Heart left ventricle (tissue), 13 donors: ENCODE data around the gene FAM43B.

Source experiments
- CTCF ChIP-seq, 12 donors: fragments of 200-600 bp; sonication (generic) in 4 of 12; IDR thresholded peaks; one replicate each; pipeline versions ENCODE4 v1.5.0 to v1.8.0; 2018 to 2022; ENCODE audit warnings: antibody characterized with exemption in 12 of 12, mild to moderate bottlenecking in 5 of 12
- POLR2A ChIP-seq, 2 donors: fragments of 450-650 bp; IDR thresholded peaks; one replicate each; pipeline ENCODE4 v1.6.1; 2017; ENCODE audit warnings: antibody characterized with exemption in 2 of 2, mild to moderate bottlenecking in 2 of 2, moderate library complexity in 2 of 2
- donor health status: ischemic (EF 13 %, LVEDD 7.1; RV severe dilation, severe dysfunction).
- donor health status: DM: no; HTN: yes; CAD: no.
- donor health status: DM: no; HTN: no; CAD: no.
- donor health status: ischemic (EF 25% LVEDD 6.9; RV normal size, moderate dysfunction).
- donor health status: ischemic (EF 25% LVEDD 5.7; RV mildly dilated, moderate dysfunction).
- donor health status: ischemic (EF 35%, LVEDD 5.7; RV mildly dilated, moderate dysfunction).
- donor health status: nonischemic (EF 11% LVEDD 7.7; RV severe dilation, severe dysfunction).
- donor health status: DM: yes; HTN: yes; CAD: no.
- donor health status: PGD.
- donor health status: ischemic (EF 29% LVEDD 5.4; RV normal size, mild dysfunction).
- donor health status: nonischemic (EF 23%, LVEDD 6.1; RV moderate dilation, normal function).

GRCh38 chr1:20597650-20598049 is 45.3 kb downstream of the FAM43B start:
- TF ChIP-seq CTCF (IDR thresholded peaks at IDR 0.05) (no peak), POLR2A (IDR thresholded peaks at IDR 0.05) (no peak)
